ENCODE measurements around the gene NUP58.

- TF ChIP-seq CTCF (IDR thresholded peaks at IDR 0.05) = no peak
- TF ChIP-seq POLR2A (IDR thresholded peaks at IDR 0.05) = no peak
- no peak for TF ChIP-seq EP300 (IDR thresholded peaks at IDR 0.05)
These were observed 51.9 kb downstream of the NUP58 start for GRCh38 chr13:25353344-25353743.
